GM12878 (cell line): ENCODE measurements around the gene ACSL1. TPM values are rescaled to one million over a fixed set of nuclear protein-coding genes. Genes with fewer than 3 reads are reported as not detected.

Experiments used
- BACH1 ChIP-seq: fragments of 450-650 bp; IDR thresholded peaks from 2 replicates; pipeline ENCODE4 v1.6.1; 2017; ENCODE audit warnings: mild to moderate bottlenecking, borderline replicate concordance
- BCL3 ChIP-seq: IDR thresholded peaks from 2 replicates; pipeline ENCODE4 v1.6.1; 2011; ENCODE audit warnings: borderline replicate concordance, low read depth, mild to moderate bottlenecking, moderate library complexity, low read length; ENCODE audit not compliant: insufficient read depth, poor library complexity, severe bottlenecking
- BMI1 ChIP-seq: fragments of 450-650 bp; IDR thresholded peaks from 2 replicates; pipeline ENCODE4 v1.6.1; 2016; ENCODE audit warnings: mild to moderate bottlenecking, moderate library complexity, borderline replicate concordance
- CBX5 ChIP-seq: sonication (generic); IDR thresholded peaks from 2 replicates; pipeline ENCODE4 v1.6.1; 2016; ENCODE audit warnings: low read depth, moderate library complexity, mild to moderate bottlenecking, inconsistent platforms
- CUX1 ChIP-seq: IDR thresholded peaks from 2 replicates; pipeline ENCODE4 v1.6.1; 2012; ENCODE audit warnings: improper control_type of control experiment, low read depth, low read length; ENCODE audit not compliant: insufficient replicate concordance
- KDM1A ChIP-seq: fragments of 200-600 bp; sonication (generic); IDR thresholded peaks from 2 replicates; pipeline ENCODE4 v1.6.1; 2016; ENCODE audit warnings: borderline replicate concordance
- KLF5 ChIP-seq: fragments of 450-650 bp; IDR thresholded peaks from 2 replicates; pipeline ENCODE4 v1.6.1; 2014; ENCODE audit warnings: mild to moderate bottlenecking; ENCODE audit not compliant: partially characterized antibody
- NBN ChIP-seq: fragments of 450-650 bp; IDR thresholded peaks from 2 replicates; pipeline ENCODE4 v1.6.1; 2016
- RFX5 ChIP-seq: IDR thresholded peaks from 2 replicates; pipeline ENCODE4 v1.6.1; 2011; ENCODE audit warnings: low read depth, low read length, improper control_type of control experiment
- SUZ12 ChIP-seq: fragments of 200-600 bp; sonication (generic); IDR thresholded peaks from one replicate; pipeline ENCODE4 v1.6.1; 2018; ENCODE audit warnings: antibody characterized with exemption, mild to moderate bottlenecking; ENCODE audit not compliant: unreplicated experiment
- TARDBP ChIP-seq: IDR thresholded peaks from 2 replicates; pipeline ENCODE4 v1.6.1; 2016; ENCODE audit warnings: borderline replicate concordance
- ZBED1 ChIP-seq: IDR thresholded peaks from 2 replicates; pipeline ENCODE4 v1.6.1; 2016; ENCODE audit warnings: borderline replicate concordance
- ZNF592 ChIP-seq: fragments of 450-650 bp; IDR thresholded peaks from 2 replicates; pipeline ENCODE4 v1.6.1; 2017; ENCODE audit warnings: mild to moderate bottlenecking, moderate library complexity
- ZNF622 ChIP-seq: fragments of 450-650 bp; IDR thresholded peaks from 2 replicates; pipeline ENCODE4 v1.6.1; 2017; ENCODE audit warnings: mild to moderate bottlenecking, inconsistent platforms
- polyA plus RNA-seq, 11 experiments: library from polyadenylated mRNA; depleted of rRNA in 4 of 11; unstranded in 6 of 11; stranded (reverse) in 5 of 11; fragments of >200 nt; fragmentation: Nextera tagmentation in 4 of 11; fragmentation: Illumina TruSeq in 1 of 11; extraction: Ambion mirVana in 4 of 11; extraction: Trizol in 1 of 11; gene quantifications; 1 replicate in 1 of 11; 2 replicates in 10 of 11; pipeline versions ENCODE4 v1.2.1 to v1.2.3, GENCODE V29; 2011 to 2016; ENCODE audit warnings: inconsistent platforms in 2 of 11, missing spikeins in 2 of 11, low read depth in 1 of 11
- total RNA-seq, 4 experiments: library from RNA; depleted of rRNA in 3 of 4; stranded (reverse); fragments of >200 nt in 3 of 4; fragmentation: Illumina TruSeq in 1 of 4; extraction: Trizol in 1 of 4; gene quantifications; 2 replicates each; pipeline versions ENCODE4 v1.2.1 to v1.2.3, GENCODE V29; 2013 to 2021

Gene ACSL1
- total and polyA plus RNA-seq, 10 of the 15 experiments (the other 5 are each of a cell fraction or from before 2014, with no cell fraction given): 30.7 to 68.1 (median 58.7) TPM

- no peak for TF ChIP-seq ZNF592
- TF ChIP-seq CBX5: peak; percentile 98
- no peak for TF ChIP-seq SUZ12
- peak; percentile 45 for TF ChIP-seq BCL3
- 0 out of 2 replicates have a peak, but pooled peaks have one; percentile 77 for TF ChIP-seq ZBED1
- TF ChIP-seq ZNF622: no peak
- TF ChIP-seq KDM1A: no peak
- TF ChIP-seq KLF5: peak; percentile 97
- peak; percentile 98 for TF ChIP-seq NBN
- no peak; the same call in 1 of the 2 replicates for TF ChIP-seq TARDBP
- TF ChIP-seq BMI1: no peak
- peak; percentile 72; the same call in 1 of the 2 replicates for TF ChIP-seq RFX5
- no peak for TF ChIP-seq CUX1
- peak; percentile 64; the same call in 1 of the 2 replicates for TF ChIP-seq BACH1
- TF ChIP-seq, all 136 proteins: peak for 82
Observed at GRCh38 chr4:184733654-184734524, 91.9 kb downstream of the ACSL1 start, which contains the start of gene CENPU (continued).
